Activated effector memory CD4-positive, alpha-beta T cell treated with anti-CD3 and anti-CD28 coated beads, Interleukin-2, amount 50 U/mL, for 16 hours (primary cell): ENCODE data around the gene CYP24A1.

Experiments
- DNase-seq: peaks from one replicate; pipeline ENCODE4 v3.0.0-alpha.2; 2020

Gene CYP24A1

DNA sequence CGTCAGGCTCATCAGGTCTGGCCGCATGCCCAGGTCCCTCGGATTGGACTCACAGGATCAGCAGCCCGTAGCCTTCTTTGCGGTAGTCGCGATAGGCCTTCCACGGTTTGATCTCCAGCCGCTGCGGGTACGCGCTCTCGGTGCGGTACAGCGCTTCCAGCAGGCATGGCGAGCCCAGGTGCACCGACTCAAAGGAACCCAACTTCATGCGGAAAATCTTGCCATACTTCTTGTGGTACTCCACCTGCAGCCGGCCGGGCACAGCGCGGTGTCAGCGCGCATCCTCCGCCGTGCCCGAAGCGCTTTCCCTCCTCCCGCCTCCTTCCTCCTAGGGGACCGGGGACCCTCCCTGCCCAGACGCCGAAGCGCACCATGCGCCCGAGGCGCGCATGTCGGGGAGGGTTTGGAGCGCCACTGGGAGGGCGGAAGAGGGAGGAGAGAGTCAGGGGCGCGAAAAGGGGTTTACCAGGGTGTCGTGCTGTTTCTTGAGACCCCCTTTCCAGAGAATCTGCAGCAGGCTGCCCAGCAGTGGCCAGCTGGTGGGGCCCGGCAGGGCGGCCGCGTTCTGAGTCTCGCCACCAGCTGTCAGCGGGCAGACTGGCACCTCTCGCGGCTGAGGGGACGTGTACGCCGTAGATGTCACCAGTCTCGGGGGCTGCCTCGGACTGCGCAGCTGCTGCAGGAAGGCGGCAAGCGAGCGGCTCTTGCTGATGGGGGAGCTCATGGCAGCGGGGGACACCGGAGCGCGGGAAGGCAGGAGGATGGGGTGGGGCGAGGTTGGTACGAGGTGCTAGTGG lies 732 bp downstream of the CYP24A1 start:
- no peak for DNase-seq

GRCh38 chr20:54172532-54172855 lies 1.3 kb downstream of the CYP24A1 start:
- DNase-seq: no peak

DNA sequence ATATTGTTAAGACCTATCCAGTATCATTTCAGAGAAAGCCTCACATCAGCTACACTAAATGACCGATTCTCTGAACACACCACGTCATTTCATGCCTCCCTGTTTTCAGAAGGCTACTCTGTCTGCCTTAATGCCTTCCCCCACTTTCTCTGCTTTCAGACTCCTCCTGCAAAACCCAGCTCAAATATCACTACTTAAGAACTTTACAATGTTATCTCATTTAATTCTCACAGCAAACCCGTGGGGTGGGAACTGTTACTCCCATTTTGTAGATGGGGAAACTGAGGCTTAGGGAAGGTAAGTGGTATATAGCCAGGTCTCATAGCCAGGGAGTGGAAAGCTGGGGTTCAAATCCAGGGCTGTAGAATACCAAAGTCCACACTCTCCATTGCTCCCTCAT lies 2.8 kb downstream of the CYP24A1 start:
- DNase-seq: no peak

DNA sequence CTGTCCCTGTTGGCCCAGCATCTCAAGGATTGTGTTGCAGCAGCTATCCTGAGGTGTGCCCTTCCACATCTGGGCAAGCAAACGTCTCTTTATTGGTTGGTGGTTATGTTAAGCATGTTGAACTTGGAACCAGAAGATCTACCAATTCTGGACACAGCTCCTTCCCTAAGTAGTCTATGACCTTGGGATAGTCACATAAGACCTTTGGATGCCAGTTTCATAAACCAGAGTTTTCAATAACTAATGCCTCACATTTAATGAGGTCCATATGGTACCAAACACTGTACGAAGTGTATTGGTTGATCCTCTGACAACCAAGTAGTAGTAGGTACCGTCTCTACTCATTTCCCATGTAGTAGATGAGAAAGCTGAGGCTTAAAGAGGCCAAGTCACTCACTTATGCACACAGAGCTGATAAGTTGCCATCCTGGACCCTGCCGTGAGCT lies 3.7 kb downstream of the CYP24A1 start:
- DNase-seq: no peak

GRCh38 chr20:54168961-54169862 lies 4.6 kb downstream of the CYP24A1 start:
- no peak for DNase-seq

- DNase-seq: no peak
These were observed 5.6 kb downstream of the CYP24A1 start for GRCh38 chr20:54167909-54168872.

- no peak for DNase-seq
These were observed 6.7 kb downstream of the CYP24A1 start for GRCh38 chr20:54166987-54167662.

DNA sequence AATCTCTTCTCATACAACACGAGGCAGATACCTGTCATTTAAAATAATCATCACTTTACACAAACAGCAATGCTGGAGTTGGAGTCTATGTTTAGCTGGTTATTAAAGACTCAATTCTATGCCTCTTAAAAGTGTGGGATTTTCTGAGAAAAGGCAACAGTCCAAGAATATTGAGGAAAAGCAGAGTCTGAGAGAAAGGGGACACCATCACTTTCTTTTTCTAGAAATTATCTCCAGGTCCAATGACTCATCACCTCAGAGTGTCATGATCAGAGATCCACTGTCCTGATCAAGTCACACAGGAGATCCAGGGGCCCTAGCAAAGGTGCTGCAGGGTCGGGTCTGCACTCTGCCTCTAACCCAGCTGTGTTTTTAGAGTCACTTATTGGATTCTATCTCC lies 8.0 kb downstream of the CYP24A1 start:
- no peak for DNase-seq

DNA sequence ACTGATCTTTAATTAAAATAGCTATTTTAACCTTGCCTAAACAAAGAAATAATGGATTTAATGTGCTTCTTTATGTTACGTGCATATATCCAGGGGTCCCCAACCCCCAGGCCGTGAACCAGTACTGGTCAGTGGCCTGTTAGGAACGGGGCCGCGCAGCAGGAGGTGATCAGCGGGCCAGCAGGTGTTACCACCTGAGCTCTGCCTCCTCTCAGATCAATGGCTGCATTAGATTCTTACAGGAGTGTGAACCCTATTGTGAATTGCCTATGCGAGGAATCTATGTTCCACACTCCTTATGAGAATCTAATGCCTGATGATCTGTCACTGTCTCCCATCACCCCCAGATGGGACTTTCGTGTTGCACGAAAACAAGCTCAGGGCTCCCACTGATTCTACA lies 8.8 kb downstream of the CYP24A1 start:
- no peak for DNase-seq

GRCh38 chr20:54163402-54163801 lies 10.4 kb downstream of the CYP24A1 start:
- no peak for DNase-seq

DNA sequence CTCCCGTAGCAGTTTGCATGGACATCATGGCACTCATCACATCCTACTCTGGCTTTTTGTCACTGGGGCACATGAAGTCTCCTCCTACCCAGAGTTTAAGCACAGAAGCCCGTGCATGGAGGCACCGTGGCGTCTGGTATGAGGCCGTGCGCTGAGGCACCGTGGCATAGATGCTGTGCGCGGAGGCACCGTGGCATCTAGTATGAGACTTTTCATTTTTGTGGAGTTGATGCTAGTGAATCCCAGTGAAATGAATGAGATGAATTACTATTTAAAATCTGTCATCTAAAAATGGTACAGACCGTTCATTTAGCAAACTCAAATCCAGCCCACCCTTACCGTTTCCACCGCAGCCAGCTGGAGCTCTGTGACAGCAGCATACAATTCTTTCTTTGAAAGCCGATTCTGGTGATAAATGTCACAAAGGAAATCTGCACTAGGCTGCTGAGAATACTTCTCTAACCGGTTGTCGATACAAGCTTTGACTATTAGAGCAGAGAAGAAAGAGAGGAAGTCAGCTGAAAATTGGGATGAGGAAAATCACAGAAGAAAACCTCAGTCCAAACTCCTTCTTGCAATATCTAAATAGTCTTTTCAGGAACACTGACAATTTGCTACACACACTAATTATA lies 11.3 kb downstream of the CYP24A1 start:
- DNase-seq: no peak

- DNase-seq: no peak
These were observed 12.0 kb downstream of the CYP24A1 start for GRCh38 chr20:54161821-54162149.

DNA sequence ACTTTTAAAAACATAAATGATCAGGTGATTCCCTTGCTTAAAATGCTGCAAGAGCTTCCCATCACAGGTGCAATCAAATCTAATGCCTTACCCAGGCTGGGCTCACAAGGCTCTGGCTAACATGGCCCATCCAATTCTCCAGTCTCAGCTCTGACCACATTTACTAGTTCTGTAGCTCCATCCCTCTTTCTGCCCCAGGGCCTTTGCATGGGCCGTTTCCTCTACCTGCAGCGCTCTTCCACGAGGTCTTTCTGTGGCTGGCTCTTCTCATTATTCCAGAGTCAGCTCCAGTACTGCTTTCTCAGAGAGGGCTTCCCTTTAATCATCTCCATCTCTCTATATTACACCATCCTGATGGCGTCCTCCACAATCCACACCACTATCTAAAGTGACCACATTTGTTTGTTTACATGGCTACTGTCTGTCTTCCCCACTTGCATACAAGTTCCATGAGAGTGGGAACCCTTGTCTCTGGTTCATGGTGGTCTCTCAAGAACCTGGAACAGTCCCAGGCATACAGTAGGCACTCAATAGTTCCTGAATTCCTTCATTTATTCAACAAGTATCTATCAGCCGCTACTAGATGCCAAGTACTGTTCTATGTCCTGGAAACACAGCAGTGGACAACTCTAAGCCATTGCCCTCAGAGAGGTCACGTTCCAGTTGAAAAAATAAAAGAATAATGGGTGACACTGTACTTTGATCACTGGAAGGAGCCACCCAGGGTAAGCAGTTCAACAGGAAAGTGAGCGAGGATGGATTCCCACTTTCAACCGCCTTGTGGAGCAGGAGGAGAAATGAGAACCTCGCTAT lies 12.6 kb downstream of the CYP24A1 start:
- DNase-seq: no peak

DNA sequence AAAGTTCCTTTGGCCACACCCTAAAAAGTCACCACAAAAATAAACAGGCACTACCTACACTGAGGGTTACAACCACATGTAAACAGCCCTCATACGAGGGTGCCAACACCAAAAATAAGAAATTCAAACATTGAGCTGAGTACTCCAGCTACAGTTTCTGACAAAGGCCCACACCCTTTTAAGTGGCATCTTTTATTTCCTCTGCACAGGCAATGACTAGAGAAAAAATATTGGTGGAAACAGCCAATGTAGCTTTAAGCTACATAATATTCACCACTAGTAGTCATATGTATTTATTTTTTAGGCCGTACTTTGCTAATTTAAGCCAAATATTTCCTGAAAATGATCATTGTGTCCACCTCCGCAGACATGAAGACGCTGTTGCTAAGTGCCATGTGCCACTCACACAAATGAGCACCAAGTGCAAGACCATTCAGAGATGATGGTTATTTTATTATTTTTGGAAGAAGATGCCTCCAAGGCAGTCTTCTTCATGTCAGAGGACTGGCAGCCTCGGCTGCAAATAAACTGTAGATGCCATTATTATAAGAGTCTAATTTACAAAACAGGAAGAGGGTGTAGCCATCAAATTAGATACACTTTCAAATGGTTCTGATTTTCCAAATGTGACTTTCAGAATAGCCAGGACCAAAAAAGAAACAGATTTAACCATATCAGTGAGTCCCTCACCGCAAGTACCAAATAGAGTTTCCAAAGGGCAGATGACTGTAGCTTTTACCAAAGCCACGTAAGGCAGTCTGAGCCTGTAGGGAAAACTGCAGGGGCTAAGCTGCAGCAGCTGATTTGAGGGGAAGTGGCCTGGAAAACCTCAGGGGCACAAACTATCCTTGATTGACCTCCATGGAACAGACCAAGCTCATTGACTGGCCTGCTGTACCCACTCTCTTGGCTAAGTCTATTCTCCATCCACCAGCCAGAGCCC lies 13.4 kb downstream of the CYP24A1 start:
- no peak for DNase-seq

- no peak for DNase-seq
These were observed 14.8 kb downstream of the CYP24A1 start for GRCh38 chr20:54158856-54159418.

GRCh38 chr20:54158226-54158625 lies 15.6 kb downstream of the CYP24A1 start:
- DNase-seq: no peak

DNA sequence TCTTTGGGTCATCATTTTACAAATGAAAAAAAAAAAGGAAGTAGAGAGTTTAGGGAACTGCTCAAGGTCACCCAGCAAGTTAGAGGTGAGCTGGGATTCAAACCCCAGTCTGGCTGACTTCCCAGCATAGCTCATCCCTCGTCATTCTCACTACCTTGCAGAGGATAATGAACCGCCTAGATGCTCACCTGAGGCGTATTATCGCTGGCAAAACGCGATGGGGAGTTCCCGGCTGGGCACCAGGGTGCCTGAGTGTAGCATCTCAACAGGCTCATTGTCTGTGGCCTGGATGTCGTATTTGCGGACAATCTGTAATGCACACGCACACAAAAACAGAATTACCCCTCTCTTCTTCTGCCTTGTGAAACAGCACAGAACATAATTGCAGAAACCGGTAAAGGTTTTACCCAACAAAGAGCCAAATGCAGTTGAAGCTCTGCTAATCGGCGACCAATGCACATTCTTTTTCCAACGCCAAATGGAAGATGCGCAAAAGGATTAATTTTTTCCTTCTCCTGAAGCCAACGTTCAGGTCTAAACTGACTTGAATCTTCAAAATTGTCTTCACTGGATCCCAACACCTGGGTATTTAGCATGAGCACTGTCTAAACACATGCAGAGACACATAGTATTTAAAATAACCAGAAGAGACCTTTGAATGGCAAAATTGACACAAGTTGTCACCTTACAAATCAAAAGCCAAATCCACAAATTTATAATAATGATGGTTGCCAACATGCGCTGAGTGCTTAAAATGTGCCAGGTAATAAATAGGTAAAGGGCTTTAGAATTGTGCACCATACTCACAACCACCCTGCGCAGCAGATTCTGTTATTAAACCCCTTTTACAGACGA lies 16.6 kb downstream of the CYP24A1 start:
- DNase-seq: no peak

- no peak for DNase-seq
These were observed 17.3 kb downstream of the CYP24A1 start for GRCh38 chr20:54156522-54156921.
